K562 (cell line): ENCODE results near the gene GDF15. TPM values are rescaled to one million over a fixed set of nuclear protein-coding genes. Genes with fewer than 3 reads are reported as not detected.

Source experiments
- CC2D1A ChIP-seq: fragments of 450-650 bp; IDR thresholded peaks from 2 replicates; pipeline ENCODE4 v1.6.1; 2017; ENCODE audit warnings: mild to moderate bottlenecking
- CCAR2 ChIP-seq: fragments of 200-400 bp; formaldehyde crosslinking; IDR thresholded peaks from 2 replicates; pipeline ENCODE4 v1.6.1; 2017; ENCODE audit warnings: mild to moderate bottlenecking, low read depth, low read length
- CTBP1 ChIP-seq: fragments of 450-650 bp; IDR thresholded peaks from 2 replicates; pipeline ENCODE4 v1.6.1; 2016; ENCODE audit warnings: borderline replicate concordance
- DMBX1 ChIP-seq: fragments of 250-450 bp; sonication (Bioruptor Pico); IDR thresholded peaks from 2 replicates; pipeline ENCODE4 v1.8.0; 2022; ENCODE audit warnings: inconsistent platforms, mild to moderate bottlenecking, moderate library complexity, borderline replicate concordance
- E2F8 ChIP-seq: fragments of 450-650 bp; IDR thresholded peaks from 2 replicates; pipeline ENCODE4 v1.7.1; 2018; ENCODE audit warnings: mild to moderate bottlenecking, low read depth; ENCODE audit not compliant: partially characterized antibody
- GMEB1 ChIP-seq: fragments of 250-450 bp; sonication (Bioruptor Pico); IDR thresholded peaks from 2 replicates; pipeline ENCODE4 v1.4.0; 2020; ENCODE audit warnings: mild to moderate bottlenecking
- HDAC6 ChIP-seq: IDR thresholded peaks from 2 replicates; pipeline ENCODE4 v1.6.1; 2012; ENCODE audit warnings: low read depth, mild to moderate bottlenecking, control low read depth, inconsistent platforms, low read length, moderate library complexity
- MXD1 ChIP-seq: fragments of 250-450 bp; sonication (Bioruptor Pico); IDR thresholded peaks from 2 replicates; pipeline ENCODE4 v1.8.0; 2021; ENCODE audit warnings: borderline replicate concordance, mild to moderate bottlenecking, moderate library complexity; ENCODE audit not compliant: poor library complexity, severe bottlenecking
- NCOA1 ChIP-seq: fragments of 450-650 bp; IDR thresholded peaks from 2 replicates; pipeline ENCODE4 v1.6.1; 2016; ENCODE audit warnings: low read depth
- NFXL1 ChIP-seq: fragments of 450-650 bp; formaldehyde crosslinking; IDR thresholded peaks from 2 replicates; pipeline ENCODE4 v1.4.0; 2021; ENCODE audit warnings: mild to moderate bottlenecking
- RBM25 ChIP-seq: fragments of 200-400 bp; formaldehyde crosslinking; IDR thresholded peaks from 2 replicates; pipeline ENCODE4 v1.6.1; 2018; ENCODE audit warnings: low read length, low read depth, moderate library complexity; ENCODE audit not compliant: severe bottlenecking
- RBM39 ChIP-seq: fragments of 200-400 bp; formaldehyde crosslinking; optimal IDR thresholded peaks from 2 replicates; pipeline ENCODE3; 2018; ENCODE audit warnings: low read depth, low read length
- TAF7 ChIP-seq: fragments of 450-650 bp; IDR thresholded peaks from 2 replicates; pipeline ENCODE4 v1.6.1; 2016; ENCODE audit warnings: missing genetic modification characterization, missing compliant biosample characterization
- ZNF224 ChIP-seq: sonication (generic); formaldehyde crosslinking; IDR thresholded peaks from 2 replicates; pipeline ENCODE4 v1.8.0; 2022; ENCODE audit warnings: mild to moderate bottlenecking, missing genetic modification reagents
- ZNF511 ChIP-seq: sonication (generic); formaldehyde crosslinking; IDR thresholded peaks from 2 replicates; pipeline ENCODE4 v1.8.0; 2022; ENCODE audit warnings: mild to moderate bottlenecking, missing genetic modification reagents
- ZNF639 ChIP-seq, 2 experiments: fragments of 200-800 bp in 1 of 2; sonication (Bioruptor generic) in 1 of 2; sonication (generic) in 1 of 2; formaldehyde crosslinking in 1 of 2; IDR thresholded peaks in 1 of 2; conservative IDR thresholded peaks in 1 of 2; 2 replicates each; pipeline versions ENCODE4 v1.5.0 to v1.6.1; 2016 to 2020; ENCODE audit warnings: missing compliant biosample characterization in 1 of 2, missing genetic modification characterization in 1 of 2, missing genetic modification reagents in 1 of 2
- ZNF740 ChIP-seq, 3 experiments: fragments of 200-800 bp in 1 of 3; sonication (Bioruptor generic) in 1 of 3; sonication (generic) in 1 of 3; formaldehyde crosslinking in 1 of 3; IDR thresholded peaks; 2 replicates each; pipeline versions ENCODE4 v1.6.1 to v1.8.0; 2016 to 2022; ENCODE audit warnings: mild to moderate bottlenecking in 2 of 3, missing compliant biosample characterization in 2 of 3, missing genetic modification characterization in 2 of 3, missing genetic modification reagents in 1 of 3
- polyA plus RNA-seq, 8 experiments: library from polyadenylated mRNA; depleted of rRNA in 4 of 8; stranded (reverse) in 5 of 8; unstranded in 3 of 8; fragments of >200 nt; fragmentation: Nextera tagmentation in 2 of 8; fragmentation: Illumina TruSeq in 1 of 8; extraction: Ambion mirVana in 2 of 8; extraction: Trizol in 1 of 8; gene quantifications; 2 replicates each; pipeline versions ENCODE4 v1.2.1 to v1.2.3, GENCODE V29; 2011 to 2014; ENCODE audit warnings: inconsistent platforms in 1 of 8, missing spikeins in 1 of 8
- total RNA-seq, 7 experiments: library from RNA; depleted of rRNA in 6 of 7; stranded (reverse); fragments of >200 nt in 6 of 7; fragmentation: Illumina TruSeq in 2 of 7; extraction: Trizol in 2 of 7; gene quantifications; 2 replicates each; pipeline versions ENCODE4 v1.2.1 to v1.2.3, GENCODE V29; 2011 to 2021; ENCODE audit warnings: low replicate concordance in 1 of 7

Gene GDF15
- total and polyA plus RNA-seq, 9 of the 15 experiments (the other 6 are each of a cell fraction or from before 2014, with no cell fraction given), result 2.3 to 82.4 (median 12.5) TPM

- TF ChIP-seq HDAC6 (no peak), NFXL1 (CRISPR knock-in tag) (no peak), RBM25 (peak; percentile 85), CC2D1A (peak; percentile 51; the same call in 1 of the 2 replicates), GMEB1 (CRISPR knock-in tag) (peak; percentile 80), DMBX1 (CRISPR knock-in tag) (0 out of 2 replicates have a peak, but pooled peaks have one; percentile 48), E2F8 (no peak), ZNF511 (CRISPR knock-in tag) (peak; percentile 93), ZNF224 (CRISPR knock-in tag) (0 out of 2 replicates have a peak, but pooled peaks have one; percentile 65), MXD1 (CRISPR knock-in tag) (no peak), RBM39 (no peak), ZNF740 (CRISPR knock-in tag; IDR thresholded peaks at IDR 0.05) (peak; percentile 85), ZNF740 (tag; IDR thresholded peaks at IDR 0.05) (peak in 1 of 2 experiments; percentile 48; a peak in 1 of 4 replicates), CTBP1 (peak; percentile 95), NCOA1 (no peak), ZNF639 (CRISPR knock-in tag; conservative IDR thresholded peaks at IDR 0.05 in 1 of 2, IDR thresholded peaks at IDR 0.05 in 1 of 2) (no peak), CCAR2 (no peak), TAF7 (tag) (no peak)
Measured at GRCh38 chr19:18388100-18388959, 2.4 kb downstream of the GDF15 start (continued).
